GM19351 (cell line): ENCODE data around the gene USO1.
A peak's percentile ranks its signal among the peaks of the same experiment; 100 is the strongest.
"Not testable (repeated sequence)": the region's sequence is repeated elsewhere in the genome, so short reads cannot be mapped to it uniquely, and the experiment has no call there.

Source experiments
- ATAC-seq: cut with Tn5 transposase; IDR thresholded peaks from one replicate; pipeline ENCODE4 v1.9.1; 2021; ENCODE audit warnings: mild to moderate bottlenecking, moderate library complexity; ENCODE audit not compliant: unreplicated experiment

The USO1 gene, protein sequence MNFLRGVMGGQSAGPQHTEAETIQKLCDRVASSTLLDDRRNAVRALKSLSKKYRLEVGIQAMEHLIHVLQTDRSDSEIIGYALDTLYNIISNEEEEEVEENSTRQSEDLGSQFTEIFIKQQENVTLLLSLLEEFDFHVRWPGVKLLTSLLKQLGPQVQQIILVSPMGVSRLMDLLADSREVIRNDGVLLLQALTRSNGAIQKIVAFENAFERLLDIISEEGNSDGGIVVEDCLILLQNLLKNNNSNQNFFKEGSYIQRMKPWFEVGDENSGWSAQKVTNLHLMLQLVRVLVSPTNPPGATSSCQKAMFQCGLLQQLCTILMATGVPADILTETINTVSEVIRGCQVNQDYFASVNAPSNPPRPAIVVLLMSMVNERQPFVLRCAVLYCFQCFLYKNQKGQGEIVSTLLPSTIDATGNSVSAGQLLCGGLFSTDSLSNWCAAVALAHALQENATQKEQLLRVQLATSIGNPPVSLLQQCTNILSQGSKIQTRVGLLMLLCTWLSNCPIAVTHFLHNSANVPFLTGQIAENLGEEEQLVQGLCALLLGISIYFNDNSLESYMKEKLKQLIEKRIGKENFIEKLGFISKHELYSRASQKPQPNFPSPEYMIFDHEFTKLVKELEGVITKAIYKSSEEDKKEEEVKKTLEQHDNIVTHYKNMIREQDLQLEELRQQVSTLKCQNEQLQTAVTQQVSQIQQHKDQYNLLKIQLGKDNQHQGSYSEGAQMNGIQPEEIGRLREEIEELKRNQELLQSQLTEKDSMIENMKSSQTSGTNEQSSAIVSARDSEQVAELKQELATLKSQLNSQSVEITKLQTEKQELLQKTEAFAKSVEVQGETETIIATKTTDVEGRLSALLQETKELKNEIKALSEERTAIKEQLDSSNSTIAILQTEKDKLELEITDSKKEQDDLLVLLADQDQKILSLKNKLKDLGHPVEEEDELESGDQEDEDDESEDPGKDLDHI

DNA sequence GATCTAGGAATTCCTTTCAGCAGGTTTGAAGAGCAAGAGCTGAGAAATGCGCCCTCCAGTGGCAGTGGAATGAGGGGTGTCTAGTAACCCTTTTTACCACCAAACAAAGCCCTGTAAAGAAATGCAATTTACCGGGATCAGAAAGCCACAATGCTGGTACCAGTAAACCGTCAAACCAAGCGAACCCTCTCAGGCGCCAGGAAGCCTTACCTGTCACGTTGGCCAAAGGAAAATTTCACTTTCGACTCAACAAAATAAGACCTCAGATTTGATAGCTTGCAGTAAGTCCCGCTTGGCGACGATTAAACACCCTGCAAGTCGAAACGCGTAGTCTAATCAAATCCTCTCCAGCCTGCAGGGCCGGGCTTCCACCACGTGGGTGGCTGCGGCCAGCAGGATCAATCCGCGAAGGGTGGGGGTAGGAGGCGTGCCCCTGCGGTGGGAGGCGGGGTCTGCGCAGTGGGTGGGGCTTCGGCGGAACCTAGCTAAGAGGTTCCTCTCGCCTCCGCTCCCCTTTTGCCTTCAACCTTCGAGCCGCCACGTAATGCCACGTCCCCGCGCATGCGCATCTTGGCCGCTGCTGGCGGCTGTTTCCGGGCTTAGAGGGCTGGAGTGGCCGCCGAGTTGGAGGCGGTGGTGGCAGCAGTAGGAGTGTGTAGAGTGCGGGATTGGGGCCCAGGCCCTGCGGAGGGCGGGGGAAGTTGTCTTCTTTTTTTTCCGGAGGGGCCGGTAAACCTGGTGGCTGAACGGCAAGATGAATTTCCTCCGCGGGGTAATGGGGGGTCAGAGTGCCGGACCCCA is at the start of gene USO1:
Gene USO1 (plus strand): TSS at position 512 of the 801 bp plus-strand sequence. CDS start 243 bp downstream, at position 755.
- ATAC-seq = peak; percentile 77

DNA sequence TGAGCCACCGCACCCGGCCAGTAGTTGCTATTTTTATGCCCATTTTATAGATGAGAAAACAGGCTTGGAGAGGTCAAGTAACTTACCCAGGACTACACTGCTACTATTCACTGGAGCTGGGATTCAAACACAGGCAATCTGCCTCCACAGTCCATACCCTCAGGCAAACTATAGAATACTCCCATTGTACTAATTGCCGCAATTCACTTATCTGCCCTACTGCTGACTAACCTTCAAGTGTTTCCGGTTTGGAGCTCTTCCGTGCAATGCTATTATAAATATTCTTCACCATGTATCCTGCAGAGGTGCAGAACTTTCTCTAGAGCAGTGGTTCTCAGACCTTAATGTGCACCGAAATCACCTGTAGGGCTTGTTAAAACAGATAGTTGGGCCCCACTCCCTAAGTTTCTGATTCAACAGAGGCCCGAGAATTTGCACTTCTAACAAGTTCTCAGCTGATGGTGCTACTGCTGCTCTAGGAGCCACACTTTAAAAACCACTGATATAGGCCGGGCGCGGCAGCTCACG is 49.3 kb upstream of the USO1 start:
- ATAC-seq = no peak

DNA sequence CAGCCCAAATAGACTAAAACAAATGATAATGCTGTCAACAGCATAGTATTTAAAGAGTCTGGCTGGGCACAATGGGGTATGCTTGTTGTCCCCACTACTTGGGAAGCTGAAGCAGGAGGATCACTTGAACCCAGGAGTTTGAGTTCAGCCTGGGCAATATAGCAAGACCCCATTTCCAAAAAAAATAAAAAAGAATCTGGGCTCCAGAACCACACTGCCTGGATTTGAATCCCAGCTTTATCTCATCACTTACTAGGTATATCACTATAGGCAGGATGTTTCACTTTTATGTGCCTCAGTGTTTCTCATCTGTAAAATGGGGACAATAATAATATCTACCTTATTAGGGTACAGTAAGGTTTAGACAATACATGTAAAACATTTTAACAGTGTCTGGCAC is 45.9 kb upstream of the USO1 start:
- no peak for ATAC-seq

DNA sequence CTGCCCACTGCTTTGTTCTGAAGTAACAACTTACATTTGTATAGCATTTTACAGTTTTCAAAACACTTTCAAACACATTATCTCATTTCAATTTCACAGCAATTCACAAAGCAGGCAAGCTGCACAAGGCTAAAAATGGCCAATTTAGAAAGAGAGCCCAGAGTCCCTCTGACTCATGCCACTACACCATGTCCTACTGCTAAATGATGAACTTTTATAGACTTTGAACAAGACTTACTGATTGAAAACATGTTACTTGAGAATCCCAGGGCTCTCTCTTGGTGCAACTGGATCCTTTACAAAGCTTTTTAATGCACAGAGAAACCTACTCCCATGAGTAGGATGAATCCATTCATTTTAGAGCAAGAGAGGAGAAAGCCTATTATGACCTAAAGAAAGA is 45.4 kb upstream of the USO1 start:
- no peak for ATAC-seq

DNA sequence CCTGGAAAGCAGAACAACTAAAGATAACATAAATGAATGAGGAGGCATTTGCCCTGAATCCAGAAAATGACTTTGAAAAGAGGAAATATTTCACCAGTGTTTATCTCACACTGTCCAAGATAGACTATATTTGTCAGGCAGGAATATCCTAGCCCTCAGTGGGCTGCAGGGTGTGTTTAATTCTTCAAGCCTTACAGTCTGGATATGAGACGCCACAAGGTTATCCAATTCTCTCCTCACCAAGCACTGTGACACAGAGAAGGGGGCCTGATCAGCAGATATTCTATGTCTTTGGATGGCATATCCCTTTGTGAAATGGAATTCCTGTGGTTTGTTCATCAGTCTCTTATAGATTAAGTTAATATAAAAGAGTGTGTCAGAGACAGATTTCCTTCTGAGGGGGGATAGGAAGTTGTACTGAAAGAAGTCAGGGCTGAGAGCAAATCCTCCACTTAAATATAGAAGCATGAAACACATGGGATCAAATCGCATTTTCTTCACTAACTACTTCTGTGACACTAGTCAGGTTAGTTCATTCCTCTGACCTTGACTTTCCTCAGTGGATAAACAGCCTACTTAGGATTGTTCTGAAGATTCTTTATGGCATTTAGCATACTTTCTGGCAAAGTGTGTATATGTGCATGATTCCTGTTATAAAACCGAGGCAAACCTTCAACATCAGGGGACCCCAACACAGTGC is 44.4 kb upstream of the USO1 start:
- ATAC-seq = no peak

DNA sequence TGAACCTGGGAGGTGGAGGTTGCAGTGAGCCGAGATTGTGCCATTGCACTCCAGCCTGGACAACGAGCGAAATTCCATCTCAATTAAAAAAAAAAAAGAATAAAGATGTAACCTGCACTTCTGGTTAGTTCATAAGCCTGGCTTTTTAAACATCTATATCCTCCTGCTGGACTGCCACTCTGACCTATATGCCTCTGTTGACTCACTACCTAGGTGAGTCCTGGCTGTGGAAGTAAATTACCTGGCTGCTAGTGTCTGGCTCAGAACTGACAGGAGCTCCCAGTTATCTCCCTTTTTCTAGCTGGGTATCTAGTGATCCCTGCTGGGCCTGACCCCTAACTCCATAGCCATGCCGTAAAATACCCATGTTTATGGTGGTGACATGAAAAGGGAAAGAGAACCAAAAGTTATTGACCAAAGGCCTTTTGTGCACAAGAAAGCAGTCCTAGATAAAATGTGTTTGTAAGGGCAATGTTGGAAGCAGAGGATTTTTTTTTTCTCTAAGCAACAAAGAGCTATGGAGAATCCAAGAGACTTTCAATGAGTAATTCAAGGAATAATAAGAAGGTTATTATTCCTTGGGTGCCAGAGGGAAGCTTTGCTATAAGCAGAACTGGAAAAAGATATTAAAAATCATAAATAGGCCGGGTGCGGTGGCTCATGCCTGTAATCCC is 40.8 kb upstream of the USO1 start:
- ATAC-seq = no peak

DNA sequence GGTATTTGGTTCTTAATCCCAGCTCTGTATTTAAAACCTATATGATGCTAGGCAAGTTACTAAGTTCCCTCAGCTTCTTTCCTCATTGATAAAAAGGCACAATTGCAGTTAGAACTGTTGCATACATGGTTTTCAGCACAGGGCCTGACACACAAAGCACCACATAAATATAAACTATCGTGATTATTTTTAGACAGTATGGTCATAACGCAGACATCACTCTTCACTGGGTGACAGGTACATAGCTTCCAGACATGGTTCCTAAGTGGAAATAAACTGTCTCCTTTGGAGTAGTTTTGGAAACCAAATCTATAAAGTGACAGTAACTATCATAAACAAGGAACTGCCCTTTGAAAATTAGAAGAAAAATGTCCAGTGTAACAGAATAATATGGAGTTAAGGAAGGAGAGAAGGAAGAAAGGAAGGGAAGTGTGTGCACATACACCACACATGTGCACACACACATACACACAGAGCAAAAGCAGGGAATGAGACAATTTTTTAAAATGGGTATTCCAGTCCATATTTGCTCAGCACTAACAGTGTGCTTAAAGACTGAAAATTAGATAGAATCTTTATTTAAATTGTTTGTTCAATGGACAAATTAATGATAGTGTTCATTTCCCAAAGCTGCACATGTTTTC is 38.7 kb upstream of the USO1 start:
- ATAC-seq = no peak

DNA sequence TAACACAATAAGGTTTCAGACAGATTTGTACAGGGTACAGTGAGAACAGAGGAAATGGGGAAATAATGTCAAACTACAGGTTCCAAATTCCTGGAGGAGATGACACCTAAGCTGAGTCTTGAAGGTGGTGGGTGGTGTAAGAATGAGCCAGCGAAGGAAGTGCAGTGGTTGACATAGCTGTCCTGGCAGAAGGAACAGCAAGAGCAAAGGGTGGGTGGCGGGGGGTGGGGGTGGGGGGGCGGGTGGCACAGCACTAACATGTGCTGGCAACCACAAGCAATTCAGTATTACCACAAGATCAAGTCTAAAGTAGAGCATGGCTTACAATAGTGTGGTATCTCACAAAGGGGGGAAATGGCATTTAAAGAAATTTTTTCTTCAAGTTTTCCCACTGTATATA is 38.0 kb upstream of the USO1 start:
- no peak for ATAC-seq

DNA sequence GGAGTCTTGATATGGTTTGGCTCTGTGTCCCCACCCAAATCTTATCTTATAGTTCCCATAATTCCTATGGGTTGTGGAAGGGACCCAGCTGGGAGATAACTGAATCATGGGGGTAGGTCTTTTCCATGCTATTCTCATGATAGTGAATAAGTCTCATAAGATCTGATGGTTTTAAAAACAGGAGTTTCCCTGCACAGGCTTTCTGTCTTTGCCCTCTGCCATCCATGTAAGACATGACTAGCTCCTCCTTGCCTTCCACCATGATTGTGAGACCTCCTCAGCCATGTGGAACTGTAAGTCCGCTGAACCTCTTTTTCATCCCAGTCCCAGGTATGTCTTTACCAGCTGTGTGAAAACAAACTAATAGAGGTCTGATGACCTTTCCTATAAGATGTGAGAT is 37.3 kb upstream of the USO1 start:
- ATAC-seq = not testable (repeated sequence)

DNA sequence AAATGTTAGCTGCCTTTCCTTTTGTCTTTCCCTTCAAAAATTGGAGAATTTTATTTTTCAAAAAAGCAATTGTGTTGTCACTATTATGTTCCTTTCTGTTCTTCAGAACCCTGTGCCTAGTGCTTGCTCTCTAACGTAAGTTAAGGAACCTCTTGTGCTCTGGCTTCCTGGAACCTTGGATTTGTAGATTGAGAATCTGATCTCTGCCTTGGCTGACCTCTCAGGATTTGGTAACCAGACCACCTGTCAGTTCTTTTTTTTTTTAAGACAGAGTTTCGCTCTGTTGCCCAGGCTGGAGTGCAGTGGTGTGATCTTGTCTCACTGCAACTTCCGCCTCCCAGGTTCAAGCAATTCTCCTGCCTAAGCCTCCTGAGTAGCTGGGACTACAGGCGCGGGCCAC is 32.3 kb upstream of the USO1 start:
- not testable (repeated sequence) for ATAC-seq

DNA sequence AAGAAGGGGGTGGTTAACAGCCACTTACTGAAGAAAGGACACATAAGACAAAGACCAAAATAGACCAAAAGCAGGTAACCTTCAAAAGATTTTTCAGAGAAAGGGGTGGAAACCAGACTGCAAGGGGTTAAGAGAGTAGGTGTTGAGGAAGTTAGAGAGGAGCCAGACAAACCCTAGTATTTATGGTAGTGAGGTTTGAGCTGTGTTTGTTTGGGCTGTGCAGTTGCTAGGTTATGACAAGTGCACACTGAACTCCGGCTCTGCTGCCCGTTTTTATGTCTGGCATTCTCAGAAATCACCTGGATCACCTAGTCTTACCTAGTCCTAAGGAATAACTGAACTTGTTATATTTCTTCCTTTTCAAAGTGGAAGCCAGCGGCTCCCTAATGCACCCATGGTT is 28.3 kb upstream of the USO1 start:
- ATAC-seq = no peak

DNA sequence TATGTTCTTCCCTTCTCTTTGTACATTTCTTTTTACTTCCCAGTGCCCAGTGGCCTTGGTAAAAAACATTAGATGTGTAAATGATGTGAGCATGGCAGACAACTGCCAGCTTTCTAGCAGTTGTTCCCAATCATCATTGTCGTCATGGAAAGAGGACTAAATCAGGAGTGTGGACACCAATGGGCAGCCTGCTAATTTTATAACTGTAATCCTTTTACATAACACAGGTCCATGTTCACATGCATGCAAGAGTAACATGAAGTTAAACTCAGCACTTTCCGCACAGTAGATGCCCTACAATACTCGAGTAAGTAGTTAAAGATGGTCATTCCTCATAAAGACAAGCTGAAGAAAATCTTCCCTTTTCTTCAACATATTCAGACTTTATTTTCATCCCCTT is 27.8 kb upstream of the USO1 start:
- ATAC-seq = no peak

DNA sequence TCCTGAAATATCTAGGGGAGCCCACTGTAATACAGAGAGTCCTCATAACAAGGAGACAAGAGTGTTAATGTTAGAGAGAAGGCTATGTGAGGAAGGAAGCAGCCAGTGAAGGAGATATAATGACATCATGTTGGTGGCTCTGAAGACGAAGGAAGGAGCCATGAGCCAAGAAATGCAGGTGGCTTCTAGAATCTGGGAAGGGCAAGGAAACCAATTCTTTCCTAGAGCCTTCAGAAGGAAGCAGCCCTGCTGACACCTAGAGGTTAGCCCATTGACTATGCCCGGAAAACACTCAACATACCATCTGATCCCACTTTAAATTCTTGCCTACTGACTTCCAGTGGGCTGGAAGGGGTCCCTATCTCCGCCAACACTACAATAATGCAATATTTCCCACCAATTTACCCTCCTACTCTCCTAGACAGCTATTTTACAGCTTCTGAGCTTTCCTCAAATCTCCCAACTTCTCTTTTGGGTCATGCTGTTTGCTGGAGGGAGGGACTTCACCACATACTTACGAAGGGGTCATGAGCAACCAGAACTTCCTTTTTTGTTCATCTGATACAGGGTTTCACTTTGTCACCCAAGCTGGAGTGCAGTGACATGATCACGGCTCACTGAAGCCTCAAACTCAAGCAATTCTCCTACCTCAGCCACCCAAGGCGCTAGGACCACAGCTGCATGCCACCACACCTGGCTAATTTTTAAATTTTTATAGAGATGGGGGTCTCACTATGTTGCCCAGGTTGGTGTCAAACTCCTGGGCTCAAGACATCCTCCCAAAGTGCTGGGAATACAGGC is 26.0 kb upstream of the USO1 start:
- ATAC-seq = peak; percentile 92

DNA sequence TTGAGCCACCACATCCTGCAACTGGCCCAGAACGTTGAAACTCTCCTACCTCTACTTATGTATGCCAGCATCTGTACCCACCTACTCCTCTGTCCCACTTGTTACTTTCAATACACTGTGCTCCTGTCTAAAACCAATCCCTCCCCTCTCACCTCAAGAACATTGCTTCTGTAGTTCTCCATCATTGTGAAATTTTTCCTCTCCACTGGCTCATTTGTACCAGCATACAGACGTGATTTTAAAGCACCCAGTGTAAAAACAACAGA is 25.5 kb upstream of the USO1 start:
- ATAC-seq = peak; percentile 30

DNA sequence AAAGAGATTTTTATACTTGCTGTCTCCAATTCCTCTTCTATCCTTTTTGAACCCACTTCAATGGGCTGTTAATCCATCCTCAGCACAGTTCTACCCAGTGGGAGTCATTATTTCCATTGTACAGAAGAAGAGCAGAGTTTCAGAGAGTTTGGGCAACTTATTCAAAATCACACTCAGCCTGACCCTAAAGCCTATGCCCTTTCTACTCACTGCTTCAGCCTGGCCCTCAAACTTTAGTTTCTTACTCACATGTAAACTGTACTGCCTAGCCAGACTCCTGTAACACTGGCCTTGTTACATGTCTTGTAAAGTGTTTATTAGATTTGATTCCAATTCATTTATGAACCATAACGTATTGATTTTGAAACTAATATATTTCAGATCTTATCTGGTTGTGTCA is 25.1 kb upstream of the USO1 start:
- ATAC-seq = no peak

DNA sequence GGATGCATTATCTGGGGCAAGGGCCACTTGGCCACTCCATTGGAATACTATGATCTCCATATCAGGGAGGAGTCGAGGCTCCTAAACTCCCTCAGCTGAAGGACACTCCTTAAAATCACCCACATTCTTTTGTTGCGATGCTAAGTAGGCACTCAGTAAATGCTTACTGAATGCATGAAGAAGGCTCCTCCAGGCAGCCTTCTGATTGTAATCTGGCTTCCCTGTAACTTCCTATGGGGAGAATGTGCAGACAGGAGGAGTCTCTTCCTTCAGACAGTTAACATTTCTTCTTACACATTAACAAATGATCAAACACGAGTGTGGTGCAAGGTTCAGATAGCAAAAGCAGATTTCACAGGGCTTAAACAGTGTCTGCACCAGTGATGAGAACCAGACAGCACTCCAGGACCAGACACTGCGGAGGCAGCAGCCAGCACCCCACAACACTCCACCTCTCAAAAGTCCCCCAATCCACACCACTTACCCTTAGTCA is 21.4 kb upstream of the USO1 start:
- no peak for ATAC-seq

DNA sequence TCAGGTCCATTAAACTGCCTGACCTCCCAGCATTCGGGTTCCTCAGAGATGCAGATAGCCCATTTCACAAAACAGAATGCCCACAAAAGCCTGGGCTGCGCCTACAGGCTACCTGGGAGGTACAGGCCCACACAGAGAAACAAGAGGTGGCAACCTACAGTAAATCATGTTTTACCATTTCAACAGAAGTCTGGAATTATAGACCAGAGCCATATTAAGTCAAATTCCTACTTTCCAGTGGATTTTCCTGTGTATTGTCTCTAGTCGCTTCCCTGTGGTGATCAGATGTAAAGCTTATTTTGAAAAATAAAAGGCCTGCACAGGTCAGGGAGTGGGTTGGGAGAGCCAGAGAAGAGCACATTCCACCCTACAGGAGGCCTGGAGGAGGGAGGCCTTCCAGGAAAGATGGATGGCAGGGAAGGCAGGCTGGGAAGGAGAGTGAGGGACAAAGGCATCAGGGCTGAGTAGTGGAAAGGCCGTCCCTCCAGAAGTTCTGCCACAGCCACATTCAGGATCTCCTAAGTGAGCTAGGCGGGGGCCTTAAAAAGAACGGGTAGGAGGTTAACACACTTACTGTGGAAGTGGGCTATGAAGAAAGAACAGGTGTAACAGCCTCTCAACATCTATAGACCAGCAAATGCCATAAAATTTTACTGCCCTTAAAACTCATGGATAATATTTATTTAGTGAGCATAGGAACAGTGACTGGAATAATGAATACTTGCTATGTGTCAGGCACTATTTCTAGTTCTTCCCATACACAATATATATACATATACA is 19.0 kb upstream of the USO1 start:
- ATAC-seq = no peak

DNA sequence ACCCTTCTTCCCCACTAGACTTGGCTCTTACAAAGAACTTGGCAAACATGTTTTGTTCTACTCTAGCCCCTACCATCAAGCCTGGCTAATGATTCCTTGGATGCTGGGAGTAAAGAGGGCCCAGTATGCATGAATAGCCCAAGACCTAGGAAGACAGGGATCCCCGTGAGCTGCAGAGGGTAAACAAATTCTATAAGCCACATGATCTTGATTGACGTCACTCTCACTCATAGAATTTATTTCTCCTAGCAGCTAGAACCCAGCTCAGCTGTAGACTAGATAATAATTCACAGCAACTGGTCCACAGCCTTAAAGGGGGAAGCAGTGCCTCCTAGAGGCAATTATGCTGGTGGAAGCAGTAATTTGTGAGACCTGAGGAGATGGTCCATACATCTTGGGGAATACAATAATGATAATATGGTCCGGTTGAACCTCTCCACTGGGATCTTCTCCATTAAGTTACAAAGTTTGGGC is 16.1 kb upstream of the USO1 start:
- ATAC-seq = peak; percentile 84
